ENCODE measurements around the gene HCFC1.

The HCFC1 gene

GRCh38 chrX:153971450-153972367, at the start of gene HCFC1:
Gene HCFC1 (minus strand): TSS chrX:153971818. CDS start chrX:153970840, 978 bp downstream.
- no peak for TF ChIP-seq CTCF (IDR thresholded peaks at IDR 0.05; ENCODE audit: unreplicated experiment in 3 of 3)
- Mint-ChIP-seq H3K27me3 (ENCODE audit: low read depth) (peaks cover 5% of the 10 kb centered on the region), H3K36me3 (ENCODE audit: low read depth) (peaks cover 6% of the 10 kb centered on the region), H3K4me3 (peak within 1 kb of the TSS; percentile 96 to 100 (median 100)), H3K27ac (peak within 1 kb of the TSS; percentile 99 to 100 (median 100)), H3K4me1 (peaks cover 56% of the 10 kb centered on the region), H3K9me3 (no peaks in the 10 kb centered on the region)

DNA sequence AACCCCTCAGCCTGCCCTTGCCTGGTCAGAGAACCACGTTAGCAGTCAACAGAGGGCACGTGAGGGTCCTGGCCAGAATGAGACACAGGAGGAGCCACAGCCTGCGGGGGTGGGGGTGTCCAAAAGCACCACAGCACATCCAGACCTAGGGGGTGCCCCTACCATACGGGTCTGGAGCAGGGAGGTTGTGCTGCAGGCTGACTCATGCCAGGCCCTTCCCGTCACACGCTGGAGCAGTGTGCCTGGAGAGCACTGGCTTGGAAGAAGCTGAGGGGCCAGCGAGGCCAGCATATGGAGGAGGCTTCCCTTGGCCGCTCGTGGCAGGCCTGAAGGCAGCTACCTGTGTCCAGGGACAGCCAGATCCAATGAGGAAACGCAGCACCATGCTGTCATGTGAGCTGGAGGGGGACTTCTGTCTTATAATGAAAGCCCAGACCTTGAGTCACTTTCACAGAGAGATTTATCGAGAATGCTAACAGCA, 49.6 kb upstream of the HCFC1 start:
- Mint-ChIP-seq H3K4me1 (peaks cover 19% of the 10 kb centered on the region), H3K27ac (peak overlapping the region; percentile 68 to 72 (median 72)), H3K9me3 (peaks cover 8% of the 10 kb centered on the region), H3K27me3 (ENCODE audit: low read depth) (no peaks in the 10 kb centered on the region), H3K36me3 (ENCODE audit: low read depth) (peaks cover 3% of the 10 kb centered on the region), H3K4me3 (no peak overlapping the region)
- no peak for TF ChIP-seq CTCF (IDR thresholded peaks at IDR 0.05; ENCODE audit: unreplicated experiment in 3 of 3)

- H3K27me3 Mint-ChIP-seq (ENCODE audit: low read depth): no peaks in the 10 kb centered on the region
- peaks cover 15% of the 10 kb centered on the region for H3K4me1 Mint-ChIP-seq
- H3K36me3 Mint-ChIP-seq (ENCODE audit: low read depth): peaks cover 5% of the 10 kb centered on the region
- H3K9me3 Mint-ChIP-seq: peaks cover 8% of the 10 kb centered on the region
- H3K27ac Mint-ChIP-seq: peak overlapping the region; percentile 66 to 91 (median 78)
- no peak for TF ChIP-seq CTCF (IDR thresholded peaks at IDR 0.05; ENCODE audit: unreplicated experiment in 3 of 3)
- peak overlapping the region; percentile 80 to 87 (median 87) for H3K4me3 Mint-ChIP-seq
These were observed 49.0 kb upstream of the HCFC1 start for GRCh38 chrX:154020536-154021115.

GRCh38 chrX:154019633-154020528, 48.3 kb upstream of the HCFC1 start, which contains the start of gene IRAK1:
Gene IRAK1 (minus strand): TSS chrX:154019902. CDS start chrX:154019812, 90 bp downstream.
- peak within 1 kb of the TSS; percentile 86 to 89 (median 89) for H3K4me3 Mint-ChIP-seq
- peaks cover 8% of the 10 kb centered on the region for H3K9me3 Mint-ChIP-seq
- H3K27me3 Mint-ChIP-seq (ENCODE audit: low read depth): no peaks in the 10 kb centered on the region
- peaks cover 12% of the 10 kb centered on the region for H3K4me1 Mint-ChIP-seq
- no peak for TF ChIP-seq CTCF (IDR thresholded peaks at IDR 0.05; ENCODE audit: unreplicated experiment in 3 of 3)
- H3K27ac Mint-ChIP-seq: peak within 1 kb of the TSS; percentile 82 to 94 (median 91)
- H3K36me3 Mint-ChIP-seq (ENCODE audit: low read depth): peaks cover 7% of the 10 kb centered on the region

- Mint-ChIP-seq H3K9me3 (peaks cover 8% of the 10 kb centered on the region), H3K27me3 (ENCODE audit: low read depth) (no peaks in the 10 kb centered on the region), H3K36me3 (ENCODE audit: low read depth) (peaks cover 9% of the 10 kb centered on the region), H3K4me3 (peak overlapping the region; percentile 86 to 89 (median 89)), H3K27ac (peak overlapping the region; percentile 82 to 94 (median 90)), H3K4me1 (peaks cover 12% of the 10 kb centered on the region)
- TF ChIP-seq CTCF (IDR thresholded peaks at IDR 0.05; ENCODE audit: unreplicated experiment in 3 of 3): no peak
These were observed 47.5 kb upstream of the HCFC1 start for GRCh38 chrX:154019061-154019621.

All from nephron (organoid).